DOHH2 (cell line): ENCODE measurements around the gene RNF112.

Source experiments
- H3F3A ChIP-seq: fragments of 200-600 bp; sonication (generic), shearing (Covaris generic); 2 replicates; pipeline ENCODE4 v1.6.0; 2016; ENCODE audit warnings: antibody characterized with exemption, mild to moderate bottlenecking; ENCODE audit not compliant: control insufficient read depth, insufficient read depth
- H3K27ac ChIP-seq: fragments of 200-600 bp; sonication (generic); 2 replicates; pipeline ENCODE4 v1.5.1; 2014; ENCODE audit warnings: low read depth, mild to moderate bottlenecking, low read length, moderate library complexity
- H3K27me3 ChIP-seq: fragments of 200-600 bp; sonication (generic); 2 replicates; pipeline ENCODE4 v1.6.1; 2014; ENCODE audit warnings: mild to moderate bottlenecking, low read length, mixed read lengths; ENCODE audit not compliant: control insufficient read depth
- H3K36me3 ChIP-seq: fragments of 200-600 bp; sonication (generic); 2 replicates; pipeline ENCODE4 v1.6.1; 2014; ENCODE audit warnings: mild to moderate bottlenecking, low read length, moderate library complexity, mixed read lengths; ENCODE audit not compliant: control insufficient read depth
- H3K4me1 ChIP-seq: fragments of 200-600 bp; sonication (generic); 2 replicates; pipeline ENCODE4 v1.6.1; 2014; ENCODE audit warnings: mild to moderate bottlenecking, low read length, mixed read lengths; ENCODE audit not compliant: control insufficient read depth
- H3K4me2 ChIP-seq: fragments of 200-600 bp; sonication (generic); 2 replicates; pipeline ENCODE4 v1.6.0; 2014; ENCODE audit warnings: mild to moderate bottlenecking, low read length, moderate library complexity
- H3K4me3 ChIP-seq: fragments of 200-600 bp; sonication (generic); 2 replicates; pipeline ENCODE4 v1.5.1; 2014; ENCODE audit warnings: mild to moderate bottlenecking, low read length, mixed read lengths
- H3K79me2 ChIP-seq: fragments of 200-600 bp; sonication (generic); 2 replicates; pipeline ENCODE4 v1.6.1; 2014; ENCODE audit warnings: mild to moderate bottlenecking, low read length, mixed read lengths; ENCODE audit not compliant: control insufficient read depth
- H3K9me2 ChIP-seq: fragments of 200-600 bp; sonication (generic); replicated peaks from 2 replicates; pipeline ENCODE4 v1.6.1; 2014; ENCODE audit warnings: mild to moderate bottlenecking, low read length, mixed read lengths; ENCODE audit not compliant: control insufficient read depth
- H3K9me3 ChIP-seq: fragments of 200-600 bp; sonication (generic); 2 replicates; pipeline ENCODE4 v1.6.1; 2014; ENCODE audit warnings: antibody characterized with exemption, low read length, mixed read lengths; ENCODE audit not compliant: control insufficient read depth, insufficient read depth
- H4K20me1 ChIP-seq: fragments of 200-600 bp; sonication (generic); 2 replicates; pipeline ENCODE4 v1.6.0; 2014; ENCODE audit warnings: low read depth, mild to moderate bottlenecking, antibody characterized with exemption, low read length, moderate library complexity; ENCODE audit not compliant: control insufficient read depth, insufficient read depth
- CTCF ChIP-seq: fragments of 200-600 bp; sonication (generic); IDR thresholded peaks from one replicate; pipeline ENCODE4 v1.5.1; 2014; ENCODE audit warnings: antibody characterized with exemption, mild to moderate bottlenecking, low read depth, low read length; ENCODE audit not compliant: poor library complexity, severe bottlenecking
- EZH2phosphoT487 ChIP-seq: fragments of 200-600 bp; sonication (generic); IDR thresholded peaks from 2 replicates; pipeline ENCODE4 v1.6.1; 2017; ENCODE audit warnings: borderline replicate concordance, mild to moderate bottlenecking, antibody characterized with exemption, low read length, moderate library complexity, mixed read lengths

Gene RNF112

DNA sequence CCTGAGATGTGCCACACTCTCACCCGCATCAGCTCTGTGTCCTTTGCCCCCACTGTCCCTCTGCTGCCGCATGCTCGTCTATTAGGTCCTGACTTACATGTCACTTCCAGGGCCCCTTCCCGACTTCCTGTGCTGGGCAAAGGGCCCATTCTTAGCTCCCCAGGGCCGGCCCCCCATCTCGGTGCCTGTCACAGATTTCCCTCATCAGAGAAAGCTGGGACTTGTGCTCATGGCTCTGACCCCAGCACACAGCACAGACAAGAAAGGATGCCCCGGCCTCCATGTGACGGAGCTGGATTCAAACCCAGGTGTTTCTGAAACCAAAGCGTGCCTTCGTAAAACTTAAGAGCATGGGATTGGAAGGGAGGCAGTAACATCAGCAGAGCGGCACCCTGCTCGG lies 38.6 kb upstream of the RNF112 start:
- peaks cover 5% of the 10 kb centered on the region for H3K4me1 ChIP-seq
- H3K27me3 ChIP-seq: no peaks in the 10 kb centered on the region
- no peak overlapping the region for H3K4me2 ChIP-seq
- H4K20me1 ChIP-seq: no peaks in the 10 kb centered on the region
- H3K27ac ChIP-seq: no peak overlapping the region
- no peaks in the 10 kb centered on the region for H3K9me3 ChIP-seq
- H3K36me3 ChIP-seq: no peaks in the 10 kb centered on the region
- no peaks in the 10 kb centered on the region for H3K9me2 ChIP-seq
- H3K4me3 ChIP-seq: no peak overlapping the region
- no peak for TF ChIP-seq EZH2phosphoT487
- TF ChIP-seq CTCF: no peak
- peaks cover 10% of the 10 kb centered on the region for H3F3A ChIP-seq
- H3K79me2 ChIP-seq: peaks cover 7% of the 10 kb centered on the region; the same call in 1 of the 2 replicates

- H3K4me3 ChIP-seq: no peak overlapping the region
- H3K9me3 ChIP-seq: no peaks in the 10 kb centered on the region
- H3K27me3 ChIP-seq: no peaks in the 10 kb centered on the region
- peaks cover 5% of the 10 kb centered on the region for H3K4me1 ChIP-seq
- H3K9me2 ChIP-seq: no peaks in the 10 kb centered on the region
- no peaks in the 10 kb centered on the region for H3K36me3 ChIP-seq
- H3F3A ChIP-seq: peaks cover 11% of the 10 kb centered on the region
- no peak overlapping the region for H3K4me2 ChIP-seq
- TF ChIP-seq CTCF: no peak
- no peak for TF ChIP-seq EZH2phosphoT487
- peaks cover 7% of the 10 kb centered on the region; the same call in 1 of the 2 replicates for H3K79me2 ChIP-seq
- no peak overlapping the region for H3K27ac ChIP-seq
- H4K20me1 ChIP-seq: no peaks in the 10 kb centered on the region
Observed at GRCh38 chr17:19372866-19373504, 38.0 kb upstream of the RNF112 start.

DNA sequence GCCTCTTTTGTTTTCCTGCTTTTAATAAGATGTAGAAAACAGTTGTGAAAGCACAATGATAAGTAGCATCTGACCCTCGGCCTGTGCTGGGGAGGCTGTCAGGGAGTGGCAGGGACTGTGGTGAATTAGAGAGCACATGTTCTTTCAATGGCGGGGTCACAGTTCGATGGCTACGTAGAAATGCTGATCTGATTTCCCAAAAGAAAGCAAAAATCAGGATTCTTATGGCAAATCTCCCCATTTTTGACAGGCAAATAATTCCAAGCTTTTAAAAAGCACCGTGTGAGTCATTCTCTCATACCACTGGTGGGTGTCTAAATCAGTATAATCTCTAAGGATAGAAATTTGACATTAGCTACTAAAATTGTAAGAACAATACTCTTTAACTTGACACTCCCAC lies 36.9 kb upstream of the RNF112 start:
- no peaks in the 10 kb centered on the region for H3K9me3 ChIP-seq
- H3K4me3 ChIP-seq: no peak overlapping the region
- H3K4me1 ChIP-seq: peaks cover 9% of the 10 kb centered on the region
- no peak overlapping the region for H3K27ac ChIP-seq
- H4K20me1 ChIP-seq: no peaks in the 10 kb centered on the region
- TF ChIP-seq EZH2phosphoT487 (no peak), CTCF (no peak)
- no peaks in the 10 kb centered on the region for H3K36me3 ChIP-seq
- peaks cover 14% of the 10 kb centered on the region for H3K79me2 ChIP-seq
- H3K9me2 ChIP-seq: no peaks in the 10 kb centered on the region
- no peaks in the 10 kb centered on the region for H3K27me3 ChIP-seq
- H3K4me2 ChIP-seq: no peak overlapping the region
- H3F3A ChIP-seq: peaks cover 11% of the 10 kb centered on the region
